Subcutaneous adipose tissue (tissue), 4 donors: ENCODE measurements around the gene TELO2. TPM values are rescaled to one million over a fixed set of nuclear protein-coding genes. Genes with fewer than 3 reads are reported as not detected.

ENCODE experiments used
- total RNA-seq, 4 donors: library from RNA; depleted of rRNA; stranded (reverse); fragments of >200 nt; gene quantifications; one replicate each; pipeline ENCODE4 v1.1.0, GENCODE V29; 2016
- TF ChIP-seq, protein P1 (sequence below): fragments of 450-650 bp; IDR thresholded peaks from one replicate; pipeline ENCODE4 v1.5.1; 2016; ENCODE audit warnings: low read depth, mild to moderate bottlenecking, control low read depth, antibody characterized with exemption, moderate library complexity

TELO2 gene
- total RNA-seq, 4 donors from 2014 or later, result 7.5 to 42.4 (median 10.2) TPM

DNA sequence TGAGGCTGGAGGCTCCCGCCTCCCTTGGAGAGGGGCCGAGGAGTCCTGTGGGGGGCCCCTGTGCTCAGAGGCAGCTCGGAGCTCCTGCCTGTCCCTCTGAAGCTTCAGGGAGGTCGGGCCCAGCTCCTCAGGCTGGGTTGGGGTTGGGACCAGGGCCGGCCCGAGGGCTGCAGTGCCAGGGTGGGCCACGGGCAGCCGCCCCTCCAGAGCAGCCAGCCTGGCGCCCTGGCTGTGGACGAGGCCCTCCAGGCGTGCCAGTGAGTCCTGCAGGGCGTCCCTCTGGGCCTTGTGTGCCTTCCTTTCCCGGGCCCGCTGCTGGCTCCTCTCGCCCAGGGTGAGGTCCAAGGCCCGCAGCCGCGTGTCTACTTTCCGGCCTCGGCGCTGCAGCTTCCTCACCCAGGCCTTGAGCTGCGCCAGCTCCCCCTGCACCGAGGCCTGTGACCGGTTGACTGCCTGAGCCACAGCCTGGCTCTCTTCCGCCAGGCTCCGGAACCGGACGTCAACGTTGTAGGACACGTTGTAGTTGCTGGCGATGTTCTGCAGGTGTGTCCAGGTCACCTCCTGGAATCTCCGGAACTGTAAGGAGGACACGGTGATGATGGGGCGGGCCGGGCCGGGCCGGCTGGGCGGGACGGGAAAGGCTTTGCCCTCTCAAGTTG, 5.6 kb upstream of the TELO2 start:
- TF ChIP-seq, protein P1, sequence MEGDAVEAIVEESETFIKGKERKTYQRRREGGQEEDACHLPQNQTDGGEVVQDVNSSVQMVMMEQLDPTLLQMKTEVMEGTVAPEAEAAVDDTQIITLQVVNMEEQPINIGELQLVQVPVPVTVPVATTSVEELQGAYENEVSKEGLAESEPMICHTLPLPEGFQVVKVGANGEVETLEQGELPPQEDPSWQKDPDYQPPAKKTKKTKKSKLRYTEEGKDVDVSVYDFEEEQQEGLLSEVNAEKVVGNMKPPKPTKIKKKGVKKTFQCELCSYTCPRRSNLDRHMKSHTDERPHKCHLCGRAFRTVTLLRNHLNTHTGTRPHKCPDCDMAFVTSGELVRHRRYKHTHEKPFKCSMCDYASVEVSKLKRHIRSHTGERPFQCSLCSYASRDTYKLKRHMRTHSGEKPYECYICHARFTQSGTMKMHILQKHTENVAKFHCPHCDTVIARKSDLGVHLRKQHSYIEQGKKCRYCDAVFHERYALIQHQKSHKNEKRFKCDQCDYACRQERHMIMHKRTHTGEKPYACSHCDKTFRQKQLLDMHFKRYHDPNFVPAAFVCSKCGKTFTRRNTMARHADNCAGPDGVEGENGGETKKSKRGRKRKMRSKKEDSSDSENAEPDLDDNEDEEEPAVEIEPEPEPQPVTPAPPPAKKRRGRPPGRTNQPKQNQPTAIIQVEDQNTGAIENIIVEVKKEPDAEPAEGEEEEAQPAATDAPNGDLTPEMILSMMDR, result no peak

- TF ChIP-seq, protein P1, result no peak
Measured at GRCh38 chr16:1488054-1488601, 5.0 kb upstream of the TELO2 start.

DNA sequence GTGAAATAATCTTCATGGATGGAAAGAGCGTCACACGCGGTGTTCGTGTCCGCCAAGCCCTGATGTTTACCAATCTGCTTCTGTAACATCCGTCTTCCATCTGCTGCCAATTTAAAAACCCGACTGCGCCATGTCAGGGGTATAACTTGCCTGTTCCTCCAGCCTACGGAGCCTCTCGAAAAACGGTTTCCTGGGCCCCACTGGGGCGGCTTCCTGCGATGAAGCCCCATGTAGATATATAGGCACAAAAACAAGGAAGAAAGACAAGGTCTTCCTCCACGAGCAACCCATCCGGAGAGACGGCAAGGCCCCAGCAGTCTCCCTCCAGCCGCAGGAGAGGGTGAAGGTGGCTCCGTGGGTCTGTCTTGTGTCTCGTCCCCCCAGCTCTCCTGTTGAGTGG, 4.5 kb upstream of the TELO2 start, which contains the start of gene PTX4:
PTX4 (minus strand) TSS at position 326 of the 400 bp plus-strand sequence; CDS start at position 291, 35 bp downstream.
- TF ChIP-seq, protein P1, result no peak

GRCh38 chr16:1489077-1489476, 4.1 kb upstream of the TELO2 start:
- TF ChIP-seq, protein P1, result no peak

DNA sequence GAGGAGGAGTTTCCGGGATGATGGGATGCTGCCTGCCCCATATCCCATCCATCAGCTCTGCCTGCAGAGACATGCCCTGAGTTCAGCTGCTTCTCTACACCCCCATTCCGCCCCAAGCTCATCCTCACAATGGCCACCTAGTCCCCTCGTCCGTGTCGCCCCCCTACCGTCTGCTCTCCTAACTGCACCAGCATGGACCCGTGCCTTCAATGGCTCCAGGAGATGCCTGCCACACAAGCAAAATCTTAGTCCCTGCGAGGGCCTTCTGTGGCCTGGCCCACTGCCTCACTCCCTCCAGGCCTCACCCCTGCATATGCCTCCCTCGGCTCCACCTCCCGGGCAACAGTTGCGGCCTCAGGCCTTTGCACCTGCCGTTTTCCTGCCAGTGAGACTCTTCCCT, 1.8 kb upstream of the TELO2 start:
- TF ChIP-seq, protein P1, result no peak

DNA sequence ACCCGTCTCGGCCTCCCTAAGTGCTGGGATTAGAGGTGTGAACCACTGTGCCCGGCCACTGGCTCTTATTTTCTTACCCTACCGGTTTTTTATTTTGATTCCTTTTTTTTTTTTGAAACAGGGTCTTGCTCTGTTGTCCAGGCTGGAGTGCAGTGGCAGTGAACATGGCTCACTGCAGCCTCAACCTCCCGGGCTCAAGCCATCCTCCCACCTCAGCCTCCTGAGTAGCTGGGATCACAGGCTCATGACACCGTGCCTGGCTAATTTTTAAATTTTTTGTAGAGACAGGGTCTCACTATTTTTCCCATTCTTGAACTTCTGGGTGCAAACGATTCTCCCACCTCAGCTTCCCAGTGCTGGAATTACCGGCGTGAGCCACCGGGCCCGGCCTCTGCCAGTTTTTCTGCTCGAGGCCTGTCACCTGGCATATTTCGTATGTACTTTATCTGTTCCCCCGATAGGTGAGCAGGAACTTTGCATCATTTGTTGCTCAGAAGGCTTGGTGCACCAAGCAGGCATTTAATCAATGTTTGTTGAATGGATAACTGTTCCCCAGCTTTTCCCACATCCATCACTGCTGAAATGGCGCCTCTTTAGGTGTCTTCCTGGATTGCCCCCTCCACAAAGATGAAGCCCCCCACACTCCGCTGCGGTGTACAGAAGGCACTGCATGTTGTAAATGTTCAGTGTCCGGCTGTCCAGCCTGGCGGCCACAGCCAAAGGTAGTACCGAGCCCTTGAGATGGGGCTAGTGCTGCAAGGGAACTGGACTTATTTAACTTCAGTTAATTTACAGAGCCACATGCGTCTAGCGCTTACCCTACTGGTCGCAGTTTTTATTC, 858 bp upstream of the TELO2 start:
- TF ChIP-seq, protein P1, result no peak

- TF ChIP-seq, protein P1, result no peak
Measured at GRCh38 chr16:1493746-1494094, 560 bp downstream of the TELO2 start.
